ENCODE measurements around the gene PBX2. TPM values are rescaled to one million over a fixed set of nuclear protein-coding genes. Genes with fewer than 3 reads are reported as not detected.

PBX2 gene
- polyA plus RNA-seq, 3 donors: 1.9 to 201 (median 4.0) TPM

DNA sequence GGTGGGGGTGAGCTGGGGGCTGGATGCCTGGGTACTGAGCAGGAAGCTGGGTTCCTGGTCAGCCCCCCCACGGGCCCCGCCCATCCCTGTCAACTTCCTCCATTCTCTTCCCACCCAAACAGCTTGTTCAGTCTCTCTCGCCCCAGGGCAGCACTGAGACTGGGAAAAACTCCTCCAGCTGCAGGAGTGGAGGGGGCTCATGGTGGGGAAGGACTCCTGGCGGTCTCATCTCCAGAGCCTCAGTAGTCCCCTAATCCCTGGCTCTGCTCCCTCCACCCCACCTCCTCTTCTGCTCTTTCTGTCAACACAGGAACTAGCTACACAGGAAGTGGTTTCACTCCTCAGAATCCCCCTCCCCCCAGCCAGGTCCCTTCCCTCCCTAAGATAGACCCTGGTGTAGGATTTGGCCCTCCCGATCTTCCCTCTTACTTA is 2.6 kb upstream of the PBX2 start, which contains the start of gene GPSM3:
Gene GPSM3 (minus strand): TSS at position 36 of the 432 bp plus-strand sequence. CDS start 130 bp downstream, outside the sequence.
- H3K27ac ChIP-seq (ENCODE audit: low read depth in 1 of 2, low read length in 2 of 2): peak within 1 kb of the TSS; percentile 89 to 95
- intact Hi-C loops (cut with micrococcal nuclease): loop anchor here in 1 of 2 donors (5.0 kb wide), 1 partner anchor 60 kb away; the partner anchor contains the start of gene FKBPL
- H3K36me3 ChIP-seq (replicated peaks in 1 of 2; ENCODE audit: control insufficient read depth in 1 of 2, insufficient read depth in 2 of 2, low read length in 2 of 2): peaks cover 6 to 17% of the 10 kb centered on the region in 2 donors
- peaks cover 67 to 75% of the 10 kb centered on the region in 2 donors for H3K4me1 ChIP-seq (ENCODE audit: control insufficient read depth in 1 of 2, insufficient read depth in 2 of 2, low read length in 2 of 2)
- Mint-ChIP-seq H3K36me3 (peaks cover 18 to 28% of the 10 kb centered on the region in 2 donors), H3K4me3 (peak within 1 kb of the TSS; percentile 96 to 98), H3K9me3 (peaks cover 0 to 3% (median 0%) of the 10 kb centered on the region in 7 donors), H3K27me3 (ENCODE audit: low read depth in 3 of 3) (peaks cover 0 to 6% (median 0%) of the 10 kb centered on the region in 3 donors), H3K4me1 (peaks cover 68% of the 10 kb centered on the region), H3K27ac (peak within 1 kb of the TSS; percentile 96 to 99 (median 98))
- H3K9ac ChIP-seq (ENCODE audit: insufficient read depth, low read length, poor library complexity, severe bottlenecking): peak within 1 kb of the TSS; percentile 84
- DNase-seq: peak; percentile 69 to 76 (median 74)
- no peak for TF ChIP-seq CTCF (IDR thresholded peaks at IDR 0.05)
- H3K79me2 ChIP-seq (ENCODE audit: insufficient read depth, low read length): peaks cover 72% of the 10 kb centered on the region
- peak within 1 kb of the TSS; percentile 66 for H2AFZ ChIP-seq (ENCODE audit: insufficient read depth, low read depth, low read length, poor library complexity, severe bottlenecking)
- H4K20me1 ChIP-seq (ENCODE audit: insufficient read depth, low read length): peaks cover 4% of the 10 kb centered on the region
- no CpG with 5 or more reads among the region's 5 CpGs for WGBS (ENCODE audit: insufficient coverage)
- peak within 1 kb of the TSS; percentile 74 to 98 (median 81) for H3K4me3 ChIP-seq (replicated peaks in 1 of 3; ENCODE audit: low read depth in 2 of 3, low read length in 3 of 3)
- H3K27me3 ChIP-seq (ENCODE audit: control insufficient read depth in 2 of 2, insufficient read depth in 2 of 2, low read length in 2 of 2): no peaks in the 10 kb centered on the region
- H3K4me2 ChIP-seq (replicated peaks; ENCODE audit: extremely low read depth, low read length, poor library complexity, severe bottlenecking): peak within 1 kb of the TSS; percentile 100
- H3K9me3 ChIP-seq (replicated peaks in 1 of 2; ENCODE audit: control insufficient read depth in 1 of 2, insufficient read depth in 1 of 2, low read length in 2 of 2): no peaks in the 10 kb centered on the region

- 42% methylated on average over 12 of the region's 15 CpGs for WGBS (ENCODE audit: insufficient coverage)
- H3K9ac ChIP-seq (ENCODE audit: insufficient read depth, low read length, poor library complexity, severe bottlenecking): peak overlapping the region; percentile 84
These were observed 1.9 kb upstream of the PBX2 start for GRCh38 chr6:32191696-32192607.

More at GRCh38 chr6:32191696-32192607, 1.9 kb upstream of the PBX2 start:
- Histone ChIP-seq H2AFZ (ENCODE audit: insufficient read depth, low read depth, low read length, poor library complexity, severe bottlenecking) (no peak overlapping the region), H3K79me2 (ENCODE audit: insufficient read depth, low read length) (peaks cover 79% of the 10 kb centered on the region), H3K27me3 (ENCODE audit: control insufficient read depth in 2 of 2, insufficient read depth in 2 of 2, low read length in 2 of 2) (no peaks in the 10 kb centered on the region), H3K36me3 (replicated peaks in 1 of 2; ENCODE audit: control insufficient read depth in 1 of 2, insufficient read depth in 2 of 2, low read length in 2 of 2) (peaks cover 13 to 24% of the 10 kb centered on the region in 2 donors), H3K9me3 (replicated peaks in 1 of 2; ENCODE audit: control insufficient read depth in 1 of 2, insufficient read depth in 1 of 2, low read length in 2 of 2) (no peaks in the 10 kb centered on the region), H4K20me1 (ENCODE audit: insufficient read depth, low read length) (peaks cover 7% of the 10 kb centered on the region), H3K27ac (ENCODE audit: low read depth in 1 of 2, low read length in 2 of 2) (peak overlapping the region; percentile 89 to 95), H3K4me2 (replicated peaks; ENCODE audit: extremely low read depth, low read length, poor library complexity, severe bottlenecking) (peak overlapping the region; percentile 100), H3K4me3 (replicated peaks in 1 of 3; ENCODE audit: low read depth in 2 of 3, low read length in 3 of 3) (peak overlapping the region; percentile 74 to 98 (median 81)), H3K4me1 (ENCODE audit: control insufficient read depth in 1 of 2, insufficient read depth in 2 of 2, low read length in 2 of 2) (peaks cover 68 to 75% of the 10 kb centered on the region in 2 donors)
- intact Hi-C loops (cut with micrococcal nuclease): loop anchor here in 1 of 2 donors (5.0 kb wide), 1 partner anchor 60 kb away; the partner anchor contains the start of gene FKBPL
- H3K27me3 Mint-ChIP-seq (ENCODE audit: low read depth in 3 of 3): peaks cover 0 to 6% (median 0%) of the 10 kb centered on the region in 3 donors
- peak overlapping the region; percentile 96 to 98 for H3K4me3 Mint-ChIP-seq
- DNase-seq: peak in 1 of 3 donors; percentile 47
- H3K27ac Mint-ChIP-seq: peak overlapping the region; percentile 96 to 99 (median 98)
- H3K9me3 Mint-ChIP-seq: peaks cover 0 to 3% (median 0%) of the 10 kb centered on the region in 7 donors
- peaks cover 68% of the 10 kb centered on the region for H3K4me1 Mint-ChIP-seq
- TF ChIP-seq CTCF (IDR thresholded peaks at IDR 0.05): no peak
- peaks cover 25 to 35% of the 10 kb centered on the region in 2 donors for H3K36me3 Mint-ChIP-seq
